Mucosa of stomach (tissue), 1 donor: ENCODE measurements around the gene KCTD14.
"Not testable (repeated sequence)": the region's sequence is repeated elsewhere in the genome, so short reads cannot be mapped to it uniquely, and the experiment has no call there.

Experiments
- H3K27me3 ChIP-seq: one replicate; pipeline ENCODE4 v1.7.0; 2013; ENCODE audit warnings: mild to moderate bottlenecking, low read length; ENCODE audit not compliant: control insufficient read depth, insufficient read depth
- H3K36me3 ChIP-seq: one replicate; pipeline ENCODE4 v1.7.0; 2013; ENCODE audit warnings: low read length; ENCODE audit not compliant: control insufficient read depth, insufficient read depth
- H3K4me1 ChIP-seq: one replicate; pipeline ENCODE4 v1.7.0; 2013; ENCODE audit warnings: mild to moderate bottlenecking, low read length; ENCODE audit not compliant: control insufficient read depth, insufficient read depth
- H3K4me3 ChIP-seq: one replicate; pipeline ENCODE4 v1.7.0; 2013; ENCODE audit warnings: low read length
- H3K9ac ChIP-seq: one replicate; pipeline ENCODE4 v1.7.0; 2013; ENCODE audit warnings: mild to moderate bottlenecking, low read length, moderate library complexity
- H3K9me3 ChIP-seq: one replicate; pipeline ENCODE4 v1.7.0; 2013; ENCODE audit warnings: mild to moderate bottlenecking, low read length, moderate library complexity; ENCODE audit not compliant: control insufficient read depth
- donor health status: Pancreatic carcinoma.

KCTD14 gene

GRCh38 chr11:78014937-78015520, 8.0 kb downstream of the KCTD14 start:
- H3K9ac ChIP-seq, H3K36me3 ChIP-seq, H3K4me1 ChIP-seq, H3K4me3 ChIP-seq, H3K9me3 ChIP-seq, H3K27me3 ChIP-seq: not testable (repeated sequence)

GRCh38 chr11:78011301-78011700, 11.8 kb downstream of the KCTD14 start:
- no peaks in the 10 kb centered on the region for H3K27me3 ChIP-seq
- no peaks in the 10 kb centered on the region for H3K36me3 ChIP-seq
- no peaks in the 10 kb centered on the region for H3K4me1 ChIP-seq
- no peak overlapping the region for H3K4me3 ChIP-seq
- H3K9ac ChIP-seq: no peak overlapping the region
- no peaks in the 10 kb centered on the region for H3K9me3 ChIP-seq

GRCh38 chr11:78010755-78011154, 12.3 kb downstream of the KCTD14 start:
- no peaks in the 10 kb centered on the region for H3K4me1 ChIP-seq
- no peaks in the 10 kb centered on the region for H3K27me3 ChIP-seq
- no peak overlapping the region for H3K4me3 ChIP-seq
- H3K9me3 ChIP-seq: no peaks in the 10 kb centered on the region
- no peak overlapping the region for H3K9ac ChIP-seq
- no peaks in the 10 kb centered on the region for H3K36me3 ChIP-seq

- H3K27me3 ChIP-seq: no peaks in the 10 kb centered on the region
- no peak overlapping the region for H3K4me3 ChIP-seq
- no peaks in the 10 kb centered on the region for H3K9me3 ChIP-seq
- no peaks in the 10 kb centered on the region for H3K36me3 ChIP-seq
- H3K4me1 ChIP-seq: no peaks in the 10 kb centered on the region
- H3K9ac ChIP-seq: no peak overlapping the region
These were observed 12.8 kb downstream of the KCTD14 start for GRCh38 chr11:78010304-78010703.

DNA sequence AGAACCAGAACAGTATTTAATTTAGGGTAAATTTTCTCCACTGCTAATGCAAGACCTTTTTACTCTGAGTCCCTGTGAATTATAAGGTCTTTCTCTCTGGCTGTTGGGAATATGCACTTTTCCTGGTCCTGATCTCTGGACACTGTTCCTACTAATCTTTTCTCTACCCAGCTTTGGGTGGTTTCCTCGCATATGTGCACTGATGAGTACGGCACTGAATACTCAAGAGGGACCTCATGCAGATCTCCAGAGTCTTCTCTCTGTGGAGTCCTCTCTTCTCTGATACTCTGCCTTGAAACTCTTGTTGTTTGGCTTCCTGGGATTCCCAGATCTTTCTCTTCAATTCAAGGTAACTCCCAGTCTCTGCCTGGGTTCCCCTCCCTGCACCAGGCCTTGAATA, 14.0 kb downstream of the KCTD14 start:
- Histone ChIP-seq H3K9ac (no peak overlapping the region), H3K36me3 (no peaks in the 10 kb centered on the region), H3K9me3 (no peaks in the 10 kb centered on the region), H3K4me1 (no peaks in the 10 kb centered on the region), H3K4me3 (no peak overlapping the region), H3K27me3 (no peaks in the 10 kb centered on the region)

GRCh38 chr11:78000193-78000592, 22.9 kb downstream of the KCTD14 start:
- H3K27me3 ChIP-seq: no peaks in the 10 kb centered on the region
- H3K9me3 ChIP-seq: no peaks in the 10 kb centered on the region
- no peak overlapping the region for H3K4me3 ChIP-seq
- peaks cover 10% of the 10 kb centered on the region for H3K4me1 ChIP-seq
- no peak overlapping the region for H3K9ac ChIP-seq
- no peaks in the 10 kb centered on the region for H3K36me3 ChIP-seq

- H3K9me3 ChIP-seq: no peaks in the 10 kb centered on the region
- no peaks in the 10 kb centered on the region for H3K27me3 ChIP-seq
- no peaks in the 10 kb centered on the region for H3K36me3 ChIP-seq
- no peak overlapping the region for H3K9ac ChIP-seq
- peaks cover 12% of the 10 kb centered on the region for H3K4me1 ChIP-seq
- H3K4me3 ChIP-seq: no peak overlapping the region
These were observed 23.5 kb downstream of the KCTD14 start for GRCh38 chr11:77999446-78000030.

GRCh38 chr11:77994434-77995362, 28.4 kb downstream of the KCTD14 start, which contains the start of gene INTS4:
Gene INTS4 (minus strand): TSS chr11:77994668. CDS start chr11:77994643, 25 bp downstream.
- peak within 1 kb of the TSS; percentile 59 for H3K4me3 ChIP-seq
- H3K9ac ChIP-seq: peak within 1 kb of the TSS; percentile 81
- H3K36me3 ChIP-seq: no peaks in the 10 kb centered on the region
- peaks cover 11% of the 10 kb centered on the region for H3K4me1 ChIP-seq
- H3K27me3 ChIP-seq: no peaks in the 10 kb centered on the region
- no peaks in the 10 kb centered on the region for H3K9me3 ChIP-seq

- Histone ChIP-seq H3K4me3 (peak overlapping the region; percentile 59), H3K9ac (peak overlapping the region; percentile 81), H3K27me3 (no peaks in the 10 kb centered on the region), H3K9me3 (no peaks in the 10 kb centered on the region), H3K4me1 (peaks cover 11% of the 10 kb centered on the region), H3K36me3 (no peaks in the 10 kb centered on the region)
These were observed 29.2 kb downstream of the KCTD14 start for GRCh38 chr11:77993902-77994301.

DNA sequence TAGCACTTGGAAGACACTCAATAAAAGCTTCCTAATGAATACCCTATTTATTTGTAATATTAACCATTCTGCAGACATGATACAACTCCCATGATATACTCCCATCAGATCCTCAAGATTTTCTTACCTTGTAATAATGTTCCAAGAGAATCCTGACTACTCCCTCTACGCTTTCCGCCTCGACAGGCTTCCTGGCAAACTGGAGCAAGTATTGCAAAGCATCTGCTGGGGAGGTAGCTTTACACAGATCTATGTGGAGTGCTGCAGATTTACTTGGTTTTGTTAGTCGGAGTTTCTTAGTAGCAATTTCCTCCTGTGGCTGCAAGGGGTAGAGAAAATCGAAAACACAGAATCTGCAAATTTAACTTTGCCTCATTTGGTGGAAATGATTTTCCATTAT, 32.1 kb downstream of the KCTD14 start:
- no peaks in the 10 kb centered on the region for H3K27me3 ChIP-seq
- H3K4me1 ChIP-seq: peaks cover 11% of the 10 kb centered on the region
- no peaks in the 10 kb centered on the region for H3K9me3 ChIP-seq
- no peak overlapping the region for H3K9ac ChIP-seq
- H3K4me3 ChIP-seq: no peak overlapping the region
- no peaks in the 10 kb centered on the region for H3K36me3 ChIP-seq

DNA sequence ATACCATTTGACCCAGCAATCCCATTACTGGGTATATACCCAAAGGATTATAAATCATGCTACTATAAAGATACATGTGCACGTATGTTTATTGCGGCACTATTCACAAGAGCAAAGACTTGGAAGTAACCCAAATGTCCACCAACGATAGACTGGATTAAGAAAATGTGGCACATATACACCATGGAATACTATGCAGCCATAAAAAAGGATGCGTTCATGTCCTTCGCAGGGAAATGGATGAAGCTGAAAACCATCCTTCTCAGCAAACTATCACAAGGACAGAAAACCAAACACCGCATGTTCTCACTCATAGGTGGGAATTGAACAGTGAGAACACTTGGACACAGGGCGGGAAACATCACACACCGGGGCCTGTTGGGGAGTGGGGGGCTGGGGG, 36.6 kb downstream of the KCTD14 start:
- H3K27me3 ChIP-seq, H3K9me3 ChIP-seq, H3K4me1 ChIP-seq, H3K4me3 ChIP-seq, H3K9ac ChIP-seq, H3K36me3 ChIP-seq: not testable (repeated sequence)

GRCh38 chr11:77981346-77981947, 41.6 kb downstream of the KCTD14 start:
- Histone ChIP-seq H3K27me3 (no peaks in the 10 kb centered on the region), H3K36me3 (no peaks in the 10 kb centered on the region), H3K4me3 (no peak overlapping the region), H3K4me1 (no peaks in the 10 kb centered on the region), H3K9me3 (no peaks in the 10 kb centered on the region), H3K9ac (no peak overlapping the region)
